ENCODE measurements around the gene ZSWIM2.
"Not testable (repeated sequence)": the region's sequence is repeated elsewhere in the genome, so short reads cannot be mapped to it uniquely, and the experiment has no call there.

ZSWIM2 gene

GRCh38 chr2:186841940-186842339 is 7.0 kb downstream of the ZSWIM2 start:
- no peak for DNase-seq

- no peak for DNase-seq
Measured at GRCh38 chr2:186835628-186836027, 13.3 kb downstream of the ZSWIM2 start.

DNA sequence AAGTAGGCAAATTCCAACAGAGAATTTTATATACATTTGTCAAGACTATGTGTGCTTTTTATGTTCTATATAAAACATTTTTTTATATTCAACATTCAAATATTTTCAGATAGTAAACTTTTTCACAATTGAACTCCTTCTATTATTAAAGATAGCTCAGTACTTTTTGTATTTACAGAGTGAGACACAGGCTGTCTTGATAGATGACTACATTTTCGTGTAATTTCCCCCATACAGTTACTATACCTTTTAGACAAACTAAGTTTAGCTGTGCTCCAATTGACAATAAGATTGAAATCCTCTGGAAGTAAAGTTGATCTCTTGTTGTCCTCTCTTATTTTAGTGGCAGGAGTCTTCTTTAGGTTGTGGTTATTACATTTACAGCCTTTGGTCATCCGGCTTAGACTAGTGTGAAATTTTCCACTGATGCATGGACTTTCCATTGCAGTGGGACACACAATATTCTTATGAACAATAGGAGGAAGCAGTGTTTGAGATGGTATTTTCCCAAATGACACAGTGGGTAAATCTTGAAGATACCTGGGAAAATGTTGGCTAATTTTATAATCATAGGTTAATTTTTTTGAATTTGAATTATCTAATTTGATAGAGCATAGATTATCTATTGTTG is 21.0 kb downstream of the ZSWIM2 start:
- DNase-seq, result no peak

DNA sequence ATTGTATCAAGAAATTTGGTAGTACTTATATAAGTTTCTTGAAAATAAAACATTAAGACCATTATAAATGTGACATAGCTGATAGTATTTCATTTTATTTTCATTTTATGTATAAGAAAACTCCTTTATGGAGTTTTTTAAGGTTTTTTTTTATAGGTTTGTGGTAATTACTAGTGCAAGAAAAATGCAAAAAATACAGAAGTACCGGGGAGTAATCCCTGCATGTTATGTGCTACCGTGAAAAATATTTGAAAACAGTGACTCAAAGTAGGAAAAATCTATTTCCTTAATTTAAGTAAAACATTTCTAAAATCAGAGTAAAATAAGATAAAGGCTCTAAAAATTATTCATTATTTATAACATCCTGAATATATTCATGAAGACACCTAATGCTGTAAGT is 21.6 kb downstream of the ZSWIM2 start:
- DNase-seq, result no peak

GRCh38 chr2:186822323-186822722 is 26.6 kb downstream of the ZSWIM2 start:
- DNase-seq, result no peak

- DNase-seq, result no peak
Measured at GRCh38 chr2:186820303-186820702, 28.7 kb downstream of the ZSWIM2 start.

- not testable (repeated sequence) for DNase-seq
Measured at GRCh38 chr2:186811760-186812159, 37.2 kb downstream of the ZSWIM2 start.

DNA sequence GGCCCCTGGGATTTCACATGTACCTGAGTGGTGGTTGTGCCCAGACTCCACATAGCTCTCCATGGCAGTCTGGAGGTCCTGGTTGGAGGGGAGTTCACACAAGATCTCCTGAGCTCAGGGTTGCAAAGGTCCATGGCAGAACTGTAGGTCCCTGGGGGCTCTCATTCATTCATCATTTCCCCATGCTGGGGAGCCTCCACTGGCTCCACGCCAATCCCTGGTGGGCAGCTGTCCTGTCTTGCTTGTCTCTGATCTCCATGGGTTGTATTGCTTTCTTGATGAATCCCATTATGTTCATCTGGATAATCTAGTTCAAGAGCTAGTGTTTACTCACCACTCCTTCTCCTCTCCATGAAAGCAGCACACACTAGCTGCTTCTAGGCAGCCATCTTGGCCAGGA is 42.4 kb downstream of the ZSWIM2 start:
- no peak for DNase-seq

- DNase-seq, result not testable (repeated sequence)
Measured at GRCh38 chr2:186798604-186799003, 50.4 kb downstream of the ZSWIM2 start.

DNA sequence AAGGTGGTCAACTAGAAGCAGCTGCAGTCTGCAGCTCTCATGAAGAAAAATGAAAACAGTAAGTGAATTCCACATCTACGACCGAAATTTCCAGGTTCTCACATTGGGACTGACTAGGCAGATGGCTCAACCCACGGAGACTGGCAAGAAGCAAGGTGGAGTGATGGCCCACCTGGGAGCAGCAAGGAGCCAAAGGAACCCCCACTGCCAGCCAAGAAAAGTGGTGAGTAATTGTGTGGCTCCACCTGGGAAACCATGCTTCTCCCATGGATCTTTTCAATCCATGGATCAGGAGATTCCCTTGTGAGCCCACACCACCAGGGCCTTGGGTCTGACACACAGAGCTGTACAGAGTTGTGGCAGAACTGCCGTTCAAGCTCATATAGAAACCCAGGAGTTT is 64.0 kb downstream of the ZSWIM2 start:
- peak in 1 of 2 donors; percentile 1 for DNase-seq

DNA sequence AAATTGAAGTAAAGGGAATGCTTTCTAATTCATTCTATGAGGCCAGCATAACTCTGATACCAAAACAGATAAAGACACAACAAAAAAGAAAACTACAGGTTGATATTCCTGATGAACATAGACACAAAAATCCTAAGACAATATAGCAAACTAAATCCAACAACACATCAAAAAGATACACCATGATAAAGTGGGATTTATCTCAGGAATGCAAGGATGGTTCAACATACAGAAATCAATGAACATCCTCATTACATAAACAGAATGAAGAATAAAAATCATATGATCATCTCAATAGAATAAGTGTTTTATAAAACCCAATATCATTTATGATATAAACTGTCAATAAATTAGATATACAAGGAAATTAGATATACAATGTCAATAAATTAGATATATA is 65.7 kb downstream of the ZSWIM2 start:
- DNase-seq, result no peak

DNA sequence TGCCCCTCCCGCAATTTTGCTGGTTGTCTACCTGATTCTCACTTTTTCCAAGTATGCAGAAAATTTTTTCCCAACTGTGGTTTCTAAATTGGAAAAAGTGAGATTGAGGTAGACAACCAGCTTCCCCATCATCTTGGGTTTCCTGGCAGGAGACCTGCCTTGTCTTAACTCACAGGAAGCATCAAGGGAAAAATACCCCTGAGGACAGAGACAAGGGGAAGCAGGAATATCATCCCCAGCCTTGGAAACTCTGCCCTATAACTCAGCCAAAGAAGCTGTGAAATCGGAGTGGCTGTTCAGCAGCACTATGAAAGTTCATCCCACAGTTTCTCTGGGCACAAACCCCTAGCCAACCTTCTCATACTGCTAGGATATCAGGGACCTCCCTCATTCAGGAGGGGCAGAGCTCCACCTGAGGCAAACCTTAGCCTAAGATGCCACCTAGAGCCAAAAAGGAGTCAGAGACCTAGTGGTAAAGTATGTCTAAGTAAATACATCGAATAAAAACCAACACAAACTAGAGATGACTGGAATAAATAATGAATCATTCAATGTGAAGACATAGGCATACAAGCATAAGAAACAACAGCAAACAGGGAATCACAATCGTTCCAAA is 68.2 kb downstream of the ZSWIM2 start:
- DNase-seq, result no peak

Measured in hippocampal formation (tissue), 2 donors.